Epithelial cell of esophagus (primary cell): ENCODE results near the gene ETFB.

Source experiments
- DNase-seq: peaks from one replicate; pipeline ENCODE4 v3.0.0; 2010; ENCODE audit warnings: low read depth
- H3K4me3 ChIP-seq: 2 replicates; pipeline ENCODE4 v1.5.1; 2011; ENCODE audit warnings: mild to moderate bottlenecking, low read length, control low read depth
- CTCF ChIP-seq: IDR thresholded peaks from 2 replicates; pipeline ENCODE4 v1.5.1; 2011; ENCODE audit warnings: low read depth, mild to moderate bottlenecking, low read length, control low read depth, inconsistent platforms; ENCODE audit not compliant: insufficient read depth; ENCODE audit errors: missing control alignments

ETFB gene

GRCh38 chr19:51318687-51319648, 47.2 kb downstream of the ETFB start:
- H3K4me3 ChIP-seq: no peak overlapping the region
- no peak for TF ChIP-seq CTCF
- DNase-seq: no peak

- no peak overlapping the region for H3K4me3 ChIP-seq
- DNase-seq: no peak
- no peak for TF ChIP-seq CTCF
Observed at GRCh38 chr19:51317968-51318367, 48.2 kb downstream of the ETFB start.

DNA sequence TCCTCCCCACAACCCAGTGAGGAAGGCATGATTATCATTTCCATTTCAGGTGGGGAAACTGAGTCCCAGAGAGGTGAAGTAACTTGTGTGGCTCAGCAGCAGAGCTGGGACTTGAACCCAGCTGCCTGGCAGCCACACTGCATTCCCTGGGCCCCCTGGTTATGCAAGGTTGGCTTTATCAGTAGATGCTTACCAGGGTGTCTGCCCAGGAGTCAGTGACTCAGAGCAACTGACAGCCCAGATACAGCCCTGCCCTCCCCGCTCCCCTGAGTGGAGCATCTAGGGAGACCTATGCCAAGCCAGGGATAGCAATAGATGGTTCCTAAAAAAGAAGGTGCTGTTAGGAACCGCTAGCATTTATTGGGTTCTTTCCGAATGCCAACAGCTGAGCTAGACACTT, 48.8 kb downstream of the ETFB start:
- no peak for DNase-seq
- no peak for TF ChIP-seq CTCF
- no peak overlapping the region for H3K4me3 ChIP-seq

DNA sequence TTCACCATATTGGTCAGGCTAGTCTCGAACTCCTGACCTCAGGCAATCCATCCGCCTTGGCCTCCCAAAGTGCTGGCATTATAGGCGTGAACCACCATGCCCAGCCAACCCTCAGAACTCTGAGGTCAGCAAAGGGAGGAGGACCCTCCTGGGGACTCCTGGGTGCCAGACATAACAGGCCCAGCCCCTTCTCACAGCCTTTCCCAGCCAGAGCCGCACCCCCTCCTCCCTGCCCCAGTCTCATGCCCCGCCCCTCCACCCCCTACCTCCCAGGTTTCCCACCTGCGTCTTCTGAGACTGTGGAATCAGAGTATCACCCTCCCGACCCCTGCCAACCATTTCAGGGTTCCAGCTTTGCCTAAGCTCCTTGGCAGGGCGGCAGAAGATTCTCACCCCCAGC, 49.5 kb downstream of the ETFB start:
- DNase-seq: no peak
- no peak overlapping the region for H3K4me3 ChIP-seq
- no peak for TF ChIP-seq CTCF

DNA sequence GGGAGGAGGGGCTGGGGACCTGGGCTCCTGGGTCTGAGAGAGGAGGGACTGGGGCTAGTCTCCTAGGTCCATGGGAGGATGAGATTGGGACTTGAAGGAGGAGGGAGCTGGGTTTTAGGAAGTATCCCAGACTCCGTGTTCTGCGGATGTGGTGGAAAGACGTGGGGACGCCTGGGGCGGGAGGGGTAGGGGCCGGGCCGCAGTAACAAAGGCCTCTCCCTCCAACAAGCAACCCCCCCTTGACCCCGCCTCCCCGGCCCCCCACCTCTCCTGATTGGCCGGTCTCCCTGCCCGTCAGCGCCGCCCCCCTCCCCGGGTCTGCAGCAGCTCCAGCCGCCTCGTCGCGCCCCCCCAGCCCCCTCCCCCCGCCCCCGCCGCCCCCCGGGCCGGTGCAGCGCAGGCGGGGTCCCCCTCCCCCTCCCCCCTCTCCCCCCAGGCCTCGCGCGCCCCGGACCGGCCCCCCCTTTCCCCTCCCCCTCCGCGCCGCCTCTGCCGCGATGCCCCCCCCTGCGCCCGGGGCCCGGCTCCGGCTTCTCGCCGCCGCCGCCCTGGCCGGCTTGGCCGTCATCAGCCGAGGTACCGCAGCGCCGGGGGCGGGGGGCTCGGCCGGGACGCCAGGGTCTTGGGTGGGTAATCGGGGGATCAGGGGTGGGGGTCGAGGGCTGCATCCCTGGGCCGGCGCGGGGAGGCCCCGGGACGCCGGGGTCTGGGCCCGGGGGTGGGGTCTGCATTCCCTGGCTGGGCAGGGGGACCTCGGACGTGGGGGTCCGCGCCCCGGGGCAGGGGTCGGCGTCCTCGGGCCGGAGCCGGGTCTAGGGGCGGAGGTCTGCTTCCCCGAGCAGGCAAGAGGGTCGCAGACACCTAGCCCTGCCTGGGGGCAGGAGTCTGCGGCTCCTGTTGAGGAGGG, 54.6 kb downstream of the ETFB start, which contains the start of gene IGLON5:
Gene IGLON5, plus strand, starts transcription at position 294 of the 907 bp plus-strand sequence. Its CDS starts 204 bp downstream, at position 498.
- TF ChIP-seq CTCF: no peak
- DNase-seq: no peak
- no peak within 1 kb of the TSS for H3K4me3 ChIP-seq

GRCh38 chr19:51305479-51305878, 60.7 kb downstream of the ETFB start:
- H3K4me3 ChIP-seq: no peak overlapping the region
- no peak for TF ChIP-seq CTCF
- no peak for DNase-seq
